ENCODE measurements around the gene RTKN2. TPM values are rescaled to one million over a fixed set of nuclear protein-coding genes. Genes with fewer than 3 reads are reported as not detected.

RTKN2 gene
- polyA plus RNA-seq, 1 of the 3 experiments (the other 2 are of a cell fraction), result 1.4 TPM

GRCh38 chr10:62268027-62268398 is 631 bp downstream of the RTKN2 start:
- Histone ChIP-seq H3K79me2 (ENCODE audit: insufficient read depth) (peaks cover 49% of the 10 kb centered on the region), H3K4me3 (ENCODE audit: low read depth in 2 of 2, low read length in 1 of 2) (peak overlapping the region; percentile 89 to 94), H2AFZ (ENCODE audit: low read depth) (peak overlapping the region; percentile 96), H3K9me2 (no peaks in the 10 kb centered on the region), H3F3A (replicated peaks; ENCODE audit: insufficient read depth) (peaks cover 20% of the 10 kb centered on the region), H3K4me1 (ENCODE audit: control insufficient read depth in 1 of 2, insufficient read depth in 2 of 2, low read depth in 1 of 2, low read length in 1 of 2) (peaks cover 16 to 27% of the 10 kb centered on the region in 2 experiments; a peak in 3 of 4 replicates), H3K9me3 (no peaks in the 10 kb centered on the region), H3K27ac (ENCODE audit: low read depth in 2 of 2, low read length in 1 of 2) (peak overlapping the region in 1 of 2 experiments; percentile 50; a peak in 2 of 4 replicates), H3K36me3 (replicated peaks in 1 of 2; ENCODE audit: control insufficient read depth in 1 of 2, insufficient read depth in 2 of 2, low read length in 1 of 2) (no peaks in the 10 kb centered on the region), H4K20me1 (ENCODE audit: insufficient read depth) (no peaks in the 10 kb centered on the region), H3K27me3 (ENCODE audit: insufficient read depth) (no peaks in the 10 kb centered on the region), H3K4me2 (peak overlapping the region; percentile 97), H3K9ac (peak overlapping the region; percentile 72)
- TF ChIP-seq, protein P1, sequence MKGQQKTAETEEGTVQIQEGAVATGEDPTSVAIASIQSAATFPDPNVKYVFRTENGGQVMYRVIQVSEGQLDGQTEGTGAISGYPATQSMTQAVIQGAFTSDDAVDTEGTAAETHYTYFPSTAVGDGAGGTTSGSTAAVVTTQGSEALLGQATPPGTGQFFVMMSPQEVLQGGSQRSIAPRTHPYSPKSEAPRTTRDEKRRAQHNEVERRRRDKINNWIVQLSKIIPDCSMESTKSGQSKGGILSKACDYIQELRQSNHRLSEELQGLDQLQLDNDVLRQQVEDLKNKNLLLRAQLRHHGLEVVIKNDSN (IDR thresholded peaks at IDR 0.05; ENCODE audit: borderline replicate concordance, low read depth), result no peak
- no peak for TF ChIP-seq TAF1 (IDR thresholded peaks at IDR 0.05; ENCODE audit: borderline replicate concordance, low read depth, low read length)
- TF ChIP-seq, protein P2, sequence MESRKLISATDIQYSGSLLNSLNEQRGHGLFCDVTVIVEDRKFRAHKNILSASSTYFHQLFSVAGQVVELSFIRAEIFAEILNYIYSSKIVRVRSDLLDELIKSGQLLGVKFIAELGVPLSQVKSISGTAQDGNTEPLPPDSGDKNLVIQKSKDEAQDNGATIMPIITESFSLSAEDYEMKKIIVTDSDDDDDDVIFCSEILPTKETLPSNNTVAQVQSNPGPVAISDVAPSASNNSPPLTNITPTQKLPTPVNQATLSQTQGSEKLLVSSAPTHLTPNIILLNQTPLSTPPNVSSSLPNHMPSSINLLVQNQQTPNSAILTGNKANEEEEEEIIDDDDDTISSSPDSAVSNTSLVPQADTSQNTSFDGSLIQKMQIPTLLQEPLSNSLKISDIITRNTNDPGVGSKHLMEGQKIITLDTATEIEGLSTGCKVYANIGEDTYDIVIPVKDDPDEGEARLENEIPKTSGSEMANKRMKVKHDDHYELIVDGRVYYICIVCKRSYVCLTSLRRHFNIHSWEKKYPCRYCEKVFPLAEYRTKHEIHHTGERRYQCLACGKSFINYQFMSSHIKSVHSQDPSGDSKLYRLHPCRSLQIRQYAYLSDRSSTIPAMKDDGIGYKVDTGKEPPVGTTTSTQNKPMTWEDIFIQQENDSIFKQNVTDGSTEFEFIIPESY (IDR thresholded peaks at IDR 0.05; ENCODE audit: borderline replicate concordance, low read depth), result no peak
- no peak for TF ChIP-seq RFX5 (IDR thresholded peaks at IDR 0.05; ENCODE audit: low read length)
- no peak for TF ChIP-seq CHD2 (IDR thresholded peaks at IDR 0.05; ENCODE audit: low read length, partially characterized antibody)
- TF ChIP-seq POLR2AphosphoS5 (IDR thresholded peaks at IDR 0.05; ENCODE audit: low read depth, low read length), result no peak
- no peak for TF ChIP-seq GATA2 (CRISPR knock-in tag; IDR thresholded peaks at IDR 0.05)
- no peak for TF ChIP-seq FOXM1 (IDR thresholded peaks at IDR 0.05; ENCODE audit: low read depth)
- no peak for TF ChIP-seq FOXJ3 (CRISPR knock-in tag; IDR thresholded peaks at IDR 0.05)
- no peak for TF ChIP-seq GABPA (IDR thresholded peaks at IDR 0.05; ENCODE audit: low read depth)
- TF ChIP-seq EZH2phosphoT487 (IDR thresholded peaks at IDR 0.05; ENCODE audit: borderline replicate concordance, low read depth), result no peak
- TF ChIP-seq NFIC (IDR thresholded peaks at IDR 0.05; ENCODE audit: borderline replicate concordance), result no peak
- no peak for TF ChIP-seq EP300 (IDR thresholded peaks at IDR 0.05; ENCODE audit: borderline replicate concordance in 1 of 2, low read depth in 1 of 2, low read length in 1 of 2)
- no peak for TF ChIP-seq MXI1 (IDR thresholded peaks at IDR 0.05; ENCODE audit: low read depth, low read length)
- TF ChIP-seq, protein P3, sequence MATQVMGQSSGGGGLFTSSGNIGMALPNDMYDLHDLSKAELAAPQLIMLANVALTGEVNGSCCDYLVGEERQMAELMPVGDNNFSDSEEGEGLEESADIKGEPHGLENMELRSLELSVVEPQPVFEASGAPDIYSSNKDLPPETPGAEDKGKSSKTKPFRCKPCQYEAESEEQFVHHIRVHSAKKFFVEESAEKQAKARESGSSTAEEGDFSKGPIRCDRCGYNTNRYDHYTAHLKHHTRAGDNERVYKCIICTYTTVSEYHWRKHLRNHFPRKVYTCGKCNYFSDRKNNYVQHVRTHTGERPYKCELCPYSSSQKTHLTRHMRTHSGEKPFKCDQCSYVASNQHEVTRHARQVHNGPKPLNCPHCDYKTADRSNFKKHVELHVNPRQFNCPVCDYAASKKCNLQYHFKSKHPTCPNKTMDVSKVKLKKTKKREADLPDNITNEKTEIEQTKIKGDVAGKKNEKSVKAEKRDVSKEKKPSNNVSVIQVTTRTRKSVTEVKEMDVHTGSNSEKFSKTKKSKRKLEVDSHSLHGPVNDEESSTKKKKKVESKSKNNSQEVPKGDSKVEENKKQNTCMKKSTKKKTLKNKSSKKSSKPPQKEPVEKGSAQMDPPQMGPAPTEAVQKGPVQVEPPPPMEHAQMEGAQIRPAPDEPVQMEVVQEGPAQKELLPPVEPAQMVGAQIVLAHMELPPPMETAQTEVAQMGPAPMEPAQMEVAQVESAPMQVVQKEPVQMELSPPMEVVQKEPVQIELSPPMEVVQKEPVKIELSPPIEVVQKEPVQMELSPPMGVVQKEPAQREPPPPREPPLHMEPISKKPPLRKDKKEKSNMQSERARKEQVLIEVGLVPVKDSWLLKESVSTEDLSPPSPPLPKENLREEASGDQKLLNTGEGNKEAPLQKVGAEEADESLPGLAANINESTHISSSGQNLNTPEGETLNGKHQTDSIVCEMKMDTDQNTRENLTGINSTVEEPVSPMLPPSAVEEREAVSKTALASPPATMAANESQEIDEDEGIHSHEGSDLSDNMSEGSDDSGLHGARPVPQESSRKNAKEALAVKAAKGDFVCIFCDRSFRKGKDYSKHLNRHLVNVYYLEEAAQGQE (IDR thresholded peaks at IDR 0.05; ENCODE audit: low read depth, low read length), result no peak
- no peak for TF ChIP-seq FOSL2 (IDR thresholded peaks at IDR 0.05; ENCODE audit: borderline replicate concordance, low read depth)
- TF ChIP-seq NRF1 (IDR thresholded peaks at IDR 0.05; ENCODE audit: low read depth, low read length), result no peak
- TF ChIP-seq RAD21 (IDR thresholded peaks at IDR 0.05; ENCODE audit: low read length), result no peak
- no peak for TF ChIP-seq TCF12 (IDR thresholded peaks at IDR 0.05)
- ChIA-PET CTCF (interaction anchor here (0.6 to 1.2 kb wide), 4 partner anchors 15 to 229 kb away, joined by 3 read pairs; no protein-coding TSS in a partner anchor), POLR2A (interaction anchor here (1.0 to 2.0 kb wide), 2 partner anchors 107 to 537 kb away, joined by 3 to 7 read pairs; partner anchors contain the start of genes ADO and ZNF365)
- DNase-seq, result peak; percentile 46
- 1% methylated on average over 7 of the region's 19 CpGs for WGBS (ENCODE audit: low lambda C conversion rate)
